ENCODE results near the gene KDELR3. TPM values are rescaled to one million over a fixed set of nuclear protein-coding genes. Genes with fewer than 3 reads are reported as not detected.

KDELR3 gene
- polyA plus RNA-seq, 1 of the 3 experiments (the other 2 are of a cell fraction): 17.1 TPM

GRCh38 chr22:38420734-38421133 is 47.2 kb upstream of the KDELR3 start:
- H3K79me2 ChIP-seq (ENCODE audit: insufficient read depth): no peaks in the 10 kb centered on the region
- H3K27ac ChIP-seq (ENCODE audit: low read depth in 2 of 2, low read length in 1 of 2): no peak overlapping the region
- WGBS (ENCODE audit: low lambda C conversion rate): 68% methylated on average over 3 of the region's 4 CpGs
- ChIA-PET POLR2A (no interaction called here), CTCF (no interaction called here)
- no peaks in the 10 kb centered on the region for H4K20me1 ChIP-seq (ENCODE audit: insufficient read depth)
- H3K9ac ChIP-seq: no peak overlapping the region
- DNase-seq: no peak
- no peaks in the 10 kb centered on the region for H3K9me2 ChIP-seq
- H2AFZ ChIP-seq (ENCODE audit: low read depth): no peak overlapping the region
- no peaks in the 10 kb centered on the region for H3K36me3 ChIP-seq (replicated peaks in 1 of 2; ENCODE audit: control insufficient read depth in 1 of 2, insufficient read depth in 2 of 2, low read length in 1 of 2)
- H3K4me1 ChIP-seq (ENCODE audit: control insufficient read depth in 1 of 2, insufficient read depth in 2 of 2, low read depth in 1 of 2, low read length in 1 of 2): no peaks in the 10 kb centered on the region
- TF ChIP-seq RXRA (IDR thresholded peaks at IDR 0.05; ENCODE audit: borderline replicate concordance, low read depth): no peak
- TF ChIP-seq FOXM1 (IDR thresholded peaks at IDR 0.05; ENCODE audit: low read depth): no peak
- no peak for TF ChIP-seq NFIC (IDR thresholded peaks at IDR 0.05; ENCODE audit: borderline replicate concordance)
- no peak for TF ChIP-seq ELF1 (IDR thresholded peaks at IDR 0.05)
- TF ChIP-seq NRF1 (IDR thresholded peaks at IDR 0.05; ENCODE audit: low read depth, low read length): no peak
- no peak for TF ChIP-seq EP300 (IDR thresholded peaks at IDR 0.05; ENCODE audit: borderline replicate concordance in 1 of 2, low read depth in 1 of 2, low read length in 1 of 2)
- TF ChIP-seq SIN3A (IDR thresholded peaks at IDR 0.05; ENCODE audit: borderline replicate concordance, low read depth, low read length): no peak
- no peak for TF ChIP-seq MEF2A (IDR thresholded peaks at IDR 0.05; ENCODE audit: borderline replicate concordance, low read depth)
- no peak for TF ChIP-seq TCF12 (IDR thresholded peaks at IDR 0.05)
- no peak for TF ChIP-seq MAX (IDR thresholded peaks at IDR 0.05; ENCODE audit: low read depth)
- TF ChIP-seq MXI1 (IDR thresholded peaks at IDR 0.05; ENCODE audit: low read depth, low read length): no peak
- no peak for TF ChIP-seq RFX5 (IDR thresholded peaks at IDR 0.05; ENCODE audit: low read length)
- TF ChIP-seq SMC3 (IDR thresholded peaks at IDR 0.05; ENCODE audit: low read depth, low read length): no peak
- TF ChIP-seq CTCF (IDR thresholded peaks at IDR 0.05): no peak
- TF ChIP-seq GABPA (IDR thresholded peaks at IDR 0.05; ENCODE audit: low read depth): no peak
- no peak for TF ChIP-seq PBX3 (IDR thresholded peaks at IDR 0.05)
- TF ChIP-seq TEAD4 (IDR thresholded peaks at IDR 0.05; ENCODE audit: borderline replicate concordance, insufficient read depth): no peak
- TF ChIP-seq POLR2AphosphoS5 (IDR thresholded peaks at IDR 0.05; ENCODE audit: low read depth, low read length): no peak
- no peak for TF ChIP-seq TAF1 (IDR thresholded peaks at IDR 0.05; ENCODE audit: borderline replicate concordance, low read depth, low read length)
- no peaks in the 10 kb centered on the region for H3F3A ChIP-seq (replicated peaks; ENCODE audit: insufficient read depth)
- no peaks in the 10 kb centered on the region for H3K9me3 ChIP-seq
- H3K4me2 ChIP-seq: no peak overlapping the region
- no peaks in the 10 kb centered on the region for H3K27me3 ChIP-seq (ENCODE audit: insufficient read depth)
- H3K4me3 ChIP-seq (ENCODE audit: low read depth in 2 of 2, low read length in 1 of 2): no peak overlapping the region
